ENCODE results near the gene NDUFA7.
"Not testable (repeated sequence)": the region's sequence is repeated elsewhere in the genome, so short reads cannot be mapped to it uniquely, and the experiment has no call there.

NDUFA7 gene

GRCh38 chr19:8307400-8307964 is 13.7 kb downstream of the NDUFA7 start:
- Histone ChIP-seq H3K27me3 (ENCODE audit: control insufficient read depth, insufficient read depth, low read length, poor library complexity, severe bottlenecking) (no peaks in the 10 kb centered on the region), H3K4me1 (ENCODE audit: control insufficient read depth, insufficient read depth, low read length) (no peaks in the 10 kb centered on the region), H3K27ac (ENCODE audit: insufficient read depth, low read depth, low read length, poor library complexity, severe bottlenecking) (no peak overlapping the region), H3K9me3 (ENCODE audit: control insufficient read depth, low read length) (no peaks in the 10 kb centered on the region), H3K36me3 (ENCODE audit: control insufficient read depth, insufficient read depth, low read length) (peaks cover 5% of the 10 kb centered on the region), H3K4me3 (ENCODE audit: insufficient read depth, low read depth, low read length) (peak overlapping the region; percentile 63)
- 5 to 7% methylated on average over 24 of the region's 24 CpGs for WGBS, 2 experiments

DNA sequence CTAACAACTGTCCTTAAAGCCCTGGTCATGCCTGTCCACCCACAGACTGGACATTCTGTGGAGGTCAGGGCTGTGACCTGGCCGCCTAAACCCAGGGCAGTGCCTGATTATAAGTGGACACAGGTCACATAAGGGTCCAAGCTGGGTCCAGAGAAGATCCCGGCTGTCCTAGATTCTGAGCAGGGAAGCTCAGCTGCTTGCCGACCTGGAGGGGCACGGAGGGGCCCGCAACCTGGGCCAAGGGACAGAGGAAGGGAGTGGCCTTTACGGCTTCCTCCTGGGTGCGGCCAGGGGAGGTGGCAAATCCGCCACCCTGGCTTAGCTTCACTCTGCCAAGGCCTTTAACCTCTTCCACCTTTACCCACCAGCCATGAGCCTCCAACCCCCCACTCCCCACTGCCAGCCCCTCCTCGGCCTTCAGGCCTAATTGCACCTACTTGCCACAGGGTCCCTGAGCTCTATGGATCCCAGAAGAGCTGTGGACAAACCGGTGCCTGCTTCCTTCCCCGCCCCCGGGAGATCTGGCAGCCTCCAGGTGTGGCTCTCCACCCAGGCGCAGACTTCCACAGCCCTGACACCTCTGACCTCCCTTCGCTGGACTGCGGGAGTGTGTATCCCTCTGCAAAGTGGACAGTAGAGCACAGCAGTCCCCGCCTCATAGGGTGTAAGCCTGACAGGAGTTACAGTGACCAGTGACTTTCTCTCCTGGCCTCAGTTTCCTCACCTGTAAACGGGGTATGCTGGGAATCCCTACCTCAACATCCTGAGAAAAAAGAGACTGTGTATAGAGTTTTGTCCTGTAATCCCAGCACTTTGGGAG is 14.7 kb downstream of the NDUFA7 start:
- no peaks in the 10 kb centered on the region for H3K27me3 ChIP-seq (ENCODE audit: control insufficient read depth, insufficient read depth, low read length, poor library complexity, severe bottlenecking)
- WGBS, 2 experiments = 89 to 92% methylated on average over 17 of the region's 17 CpGs
- H3K36me3 ChIP-seq (ENCODE audit: control insufficient read depth, insufficient read depth, low read length) = no peaks in the 10 kb centered on the region
- no peak overlapping the region for H3K27ac ChIP-seq (ENCODE audit: insufficient read depth, low read depth, low read length, poor library complexity, severe bottlenecking)
- no peaks in the 10 kb centered on the region for H3K4me1 ChIP-seq (ENCODE audit: control insufficient read depth, insufficient read depth, low read length)
- H3K9me3 ChIP-seq (ENCODE audit: control insufficient read depth, low read length) = no peaks in the 10 kb centered on the region
- no peak overlapping the region for H3K4me3 ChIP-seq (ENCODE audit: insufficient read depth, low read depth, low read length)

- Histone ChIP-seq H3K9me3 (ENCODE audit: control insufficient read depth, low read length) (no peaks in the 10 kb centered on the region), H3K4me1 (ENCODE audit: control insufficient read depth, insufficient read depth, low read length) (no peaks in the 10 kb centered on the region), H3K27me3 (ENCODE audit: control insufficient read depth, insufficient read depth, low read length, poor library complexity, severe bottlenecking) (no peaks in the 10 kb centered on the region), H3K27ac (ENCODE audit: insufficient read depth, low read depth, low read length, poor library complexity, severe bottlenecking) (no peak overlapping the region), H3K36me3 (ENCODE audit: control insufficient read depth, insufficient read depth, low read length) (no peaks in the 10 kb centered on the region), H3K4me3 (ENCODE audit: insufficient read depth, low read depth, low read length) (no peak overlapping the region)
- 72 to 74% methylated on average over 4 of the region's 4 CpGs for WGBS, 2 experiments
Observed at GRCh38 chr19:8305798-8306197, 15.4 kb downstream of the NDUFA7 start.

- no peaks in the 10 kb centered on the region for H3K36me3 ChIP-seq (ENCODE audit: control insufficient read depth, insufficient read depth, low read length)
- no peaks in the 10 kb centered on the region for H3K27me3 ChIP-seq (ENCODE audit: control insufficient read depth, insufficient read depth, low read length, poor library complexity, severe bottlenecking)
- 67 to 68% methylated on average over 33 of the region's 33 CpGs for WGBS, 2 experiments
- H3K27ac ChIP-seq (ENCODE audit: insufficient read depth, low read depth, low read length, poor library complexity, severe bottlenecking) = no peak overlapping the region
- H3K4me3 ChIP-seq (ENCODE audit: insufficient read depth, low read depth, low read length) = no peak overlapping the region
- H3K9me3 ChIP-seq (ENCODE audit: control insufficient read depth, low read length) = no peaks in the 10 kb centered on the region
- no peaks in the 10 kb centered on the region for H3K4me1 ChIP-seq (ENCODE audit: control insufficient read depth, insufficient read depth, low read length)
Observed at GRCh38 chr19:8304841-8305621, 16.1 kb downstream of the NDUFA7 start.

DNA sequence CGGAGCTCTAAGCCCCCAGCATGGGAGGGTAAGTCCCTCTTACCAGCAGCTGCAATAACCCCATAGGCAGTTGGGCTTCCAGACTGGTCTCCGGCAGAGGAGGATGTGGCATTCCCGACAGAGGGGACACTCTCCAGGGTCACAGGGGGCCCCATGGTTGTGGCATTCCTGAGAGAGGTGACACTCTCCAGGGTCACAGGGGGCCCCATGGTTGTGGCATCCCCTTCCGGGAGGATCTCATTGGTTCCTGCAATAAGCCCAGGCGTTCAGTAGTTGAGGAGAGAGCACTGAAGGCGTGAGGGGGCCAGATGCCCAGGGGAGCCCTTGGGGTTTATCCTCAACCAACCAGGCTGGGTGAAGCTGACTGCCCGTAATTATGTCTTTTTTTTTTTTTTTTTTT is 18.4 kb downstream of the NDUFA7 start:
- no peak overlapping the region for H3K4me3 ChIP-seq (ENCODE audit: insufficient read depth, low read depth, low read length)
- no peaks in the 10 kb centered on the region for H3K27me3 ChIP-seq (ENCODE audit: control insufficient read depth, insufficient read depth, low read length, poor library complexity, severe bottlenecking)
- H3K27ac ChIP-seq (ENCODE audit: insufficient read depth, low read depth, low read length, poor library complexity, severe bottlenecking) = no peak overlapping the region
- WGBS, 2 experiments = 93 to 94% methylated on average over 7 of the region's 7 CpGs
- no peaks in the 10 kb centered on the region for H3K4me1 ChIP-seq (ENCODE audit: control insufficient read depth, insufficient read depth, low read length)
- H3K9me3 ChIP-seq (ENCODE audit: control insufficient read depth, low read length) = no peaks in the 10 kb centered on the region
- no peaks in the 10 kb centered on the region for H3K36me3 ChIP-seq (ENCODE audit: control insufficient read depth, insufficient read depth, low read length)

DNA sequence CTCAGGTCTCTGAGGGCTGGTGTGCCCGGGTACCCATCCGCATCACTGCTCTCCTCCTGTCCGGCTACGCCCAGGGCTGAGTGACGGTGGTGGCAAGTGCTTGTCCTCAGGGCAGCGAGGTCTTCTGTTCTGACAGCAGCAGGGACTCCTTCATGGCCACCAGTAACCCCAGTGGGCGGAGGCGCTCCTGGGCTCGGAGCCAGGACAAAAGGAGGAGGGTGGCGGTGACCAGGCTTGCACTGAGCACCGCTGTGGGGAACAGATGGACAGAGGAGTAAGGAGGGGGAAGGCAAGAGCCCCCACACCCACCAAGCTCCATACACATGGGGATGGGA is 18.9 kb downstream of the NDUFA7 start:
- no peaks in the 10 kb centered on the region for H3K4me1 ChIP-seq (ENCODE audit: control insufficient read depth, insufficient read depth, low read length)
- no peak overlapping the region for H3K4me3 ChIP-seq (ENCODE audit: insufficient read depth, low read depth, low read length)
- 94% methylated on average over 11 of the region's 11 CpGs for WGBS, 2 experiments
- H3K36me3 ChIP-seq (ENCODE audit: control insufficient read depth, insufficient read depth, low read length) = no peaks in the 10 kb centered on the region
- H3K27ac ChIP-seq (ENCODE audit: insufficient read depth, low read depth, low read length, poor library complexity, severe bottlenecking) = no peak overlapping the region
- no peaks in the 10 kb centered on the region for H3K9me3 ChIP-seq (ENCODE audit: control insufficient read depth, low read length)
- no peaks in the 10 kb centered on the region for H3K27me3 ChIP-seq (ENCODE audit: control insufficient read depth, insufficient read depth, low read length, poor library complexity, severe bottlenecking)

DNA sequence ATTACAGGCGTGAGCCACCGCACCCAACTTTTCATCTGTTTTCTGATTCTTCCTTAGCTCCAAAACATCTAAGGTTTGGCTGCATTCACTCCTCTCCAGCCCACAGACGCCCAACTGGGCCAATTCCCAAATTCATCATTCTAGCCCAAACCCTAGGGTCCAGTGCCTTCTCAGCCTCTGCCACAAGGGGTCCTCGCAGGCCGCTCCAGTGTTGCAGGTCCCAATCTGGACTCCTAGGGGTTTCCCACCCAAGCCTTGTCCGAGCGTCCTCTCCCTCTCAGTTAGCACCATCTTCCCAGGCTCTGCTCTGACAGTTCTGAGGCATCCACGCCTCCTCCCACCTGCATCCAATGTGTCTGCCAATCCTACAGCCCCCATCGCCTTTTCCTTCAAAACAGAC is 29.8 kb downstream of the NDUFA7 start:
- H3K4me3 ChIP-seq (ENCODE audit: insufficient read depth, low read depth, low read length); H3K27ac ChIP-seq (ENCODE audit: insufficient read depth, low read depth, low read length, poor library complexity, severe bottlenecking); H3K36me3 ChIP-seq (ENCODE audit: control insufficient read depth, insufficient read depth, low read length); H3K9me3 ChIP-seq (ENCODE audit: control insufficient read depth, low read length); H3K27me3 ChIP-seq (ENCODE audit: control insufficient read depth, insufficient read depth, low read length, poor library complexity, severe bottlenecking); H3K4me1 ChIP-seq (ENCODE audit: control insufficient read depth, insufficient read depth, low read length): not testable (repeated sequence)
- WGBS, 2 experiments = no CpG with 5 or more reads among the region's 9 CpGs

DNA sequence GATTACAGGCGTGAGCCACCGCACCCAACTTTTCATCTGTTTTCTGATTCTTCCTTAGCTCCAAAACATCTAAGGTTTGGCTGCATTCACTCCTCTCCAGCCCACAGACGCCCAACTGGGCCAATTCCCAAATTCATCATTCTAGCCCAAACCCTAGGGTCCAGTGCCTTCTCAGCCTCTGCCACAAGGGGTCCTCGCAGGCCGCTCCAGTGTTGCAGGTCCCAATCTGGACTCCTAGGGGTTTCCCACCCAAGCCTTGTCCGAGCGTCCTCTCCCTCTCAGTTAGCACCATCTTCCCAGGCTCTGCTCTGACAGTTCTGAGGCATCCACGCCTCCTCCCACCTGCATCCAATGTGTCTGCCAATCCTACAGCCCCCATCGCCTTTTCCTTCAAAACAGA is 44.7 kb downstream of the NDUFA7 start:
- not testable (repeated sequence) for H3K4me1 ChIP-seq (ENCODE audit: control insufficient read depth, insufficient read depth, low read length); H3K27me3 ChIP-seq (ENCODE audit: control insufficient read depth, insufficient read depth, low read length, poor library complexity, severe bottlenecking); H3K4me3 ChIP-seq (ENCODE audit: insufficient read depth, low read depth, low read length); H3K27ac ChIP-seq (ENCODE audit: insufficient read depth, low read depth, low read length, poor library complexity, severe bottlenecking); H3K9me3 ChIP-seq (ENCODE audit: control insufficient read depth, low read length); H3K36me3 ChIP-seq (ENCODE audit: control insufficient read depth, insufficient read depth, low read length)
- no CpG with 5 or more reads among the region's 9 CpGs for WGBS, 2 experiments

- 83 to 96% methylated on average over 3 of the region's 3 CpGs for WGBS, 2 experiments
- peaks cover 4% of the 10 kb centered on the region for H3K27me3 ChIP-seq (ENCODE audit: control insufficient read depth, insufficient read depth, low read length, poor library complexity, severe bottlenecking)
- H3K4me1 ChIP-seq (ENCODE audit: control insufficient read depth, insufficient read depth, low read length) = no peaks in the 10 kb centered on the region
- no peaks in the 10 kb centered on the region for H3K9me3 ChIP-seq (ENCODE audit: control insufficient read depth, low read length)
- no peak overlapping the region for H3K27ac ChIP-seq (ENCODE audit: insufficient read depth, low read depth, low read length, poor library complexity, severe bottlenecking)
- H3K36me3 ChIP-seq (ENCODE audit: control insufficient read depth, insufficient read depth, low read length) = no peaks in the 10 kb centered on the region
- H3K4me3 ChIP-seq (ENCODE audit: insufficient read depth, low read depth, low read length) = no peak overlapping the region
Observed at GRCh38 chr19:8269724-8270123, 51.5 kb downstream of the NDUFA7 start.

GRCh38 chr19:8265872-8266271 is 55.3 kb downstream of the NDUFA7 start:
- H3K4me3 ChIP-seq (ENCODE audit: insufficient read depth, low read depth, low read length) = no peak overlapping the region
- no peaks in the 10 kb centered on the region for H3K36me3 ChIP-seq (ENCODE audit: control insufficient read depth, insufficient read depth, low read length)
- no peaks in the 10 kb centered on the region for H3K9me3 ChIP-seq (ENCODE audit: control insufficient read depth, low read length)
- H3K27me3 ChIP-seq (ENCODE audit: control insufficient read depth, insufficient read depth, low read length, poor library complexity, severe bottlenecking) = peaks cover 4% of the 10 kb centered on the region
- 80 to 88% methylated on average over 2 to 3 of the region's 3 CpGs for WGBS, 2 experiments
- no peak overlapping the region for H3K27ac ChIP-seq (ENCODE audit: insufficient read depth, low read depth, low read length, poor library complexity, severe bottlenecking)
- H3K4me1 ChIP-seq (ENCODE audit: control insufficient read depth, insufficient read depth, low read length) = no peaks in the 10 kb centered on the region

Measured in ectodermal cell (in vitro differentiated cells).